ENCODE measurements around the gene RILPL1.

DNA sequence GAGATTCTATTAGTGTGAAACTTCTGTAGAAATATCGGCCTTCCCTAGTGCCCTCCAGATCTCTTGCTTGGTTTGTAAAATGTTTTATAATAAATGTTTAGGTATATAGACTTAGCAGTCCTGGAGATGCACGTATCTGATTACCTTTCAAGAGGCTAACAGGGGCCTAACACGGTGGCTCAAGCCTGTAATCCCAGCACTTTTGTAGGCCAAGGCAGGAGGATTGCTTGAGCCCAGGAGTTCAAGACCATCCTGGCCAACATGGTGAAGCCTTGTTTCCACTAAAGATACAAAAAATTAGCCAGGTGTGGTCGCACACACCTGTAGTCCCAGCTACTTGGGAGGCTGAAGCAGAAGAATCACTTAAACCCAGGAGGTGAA, 87.2 kb downstream of the RILPL1 start:
- TF ChIP-seq, protein P1, sequence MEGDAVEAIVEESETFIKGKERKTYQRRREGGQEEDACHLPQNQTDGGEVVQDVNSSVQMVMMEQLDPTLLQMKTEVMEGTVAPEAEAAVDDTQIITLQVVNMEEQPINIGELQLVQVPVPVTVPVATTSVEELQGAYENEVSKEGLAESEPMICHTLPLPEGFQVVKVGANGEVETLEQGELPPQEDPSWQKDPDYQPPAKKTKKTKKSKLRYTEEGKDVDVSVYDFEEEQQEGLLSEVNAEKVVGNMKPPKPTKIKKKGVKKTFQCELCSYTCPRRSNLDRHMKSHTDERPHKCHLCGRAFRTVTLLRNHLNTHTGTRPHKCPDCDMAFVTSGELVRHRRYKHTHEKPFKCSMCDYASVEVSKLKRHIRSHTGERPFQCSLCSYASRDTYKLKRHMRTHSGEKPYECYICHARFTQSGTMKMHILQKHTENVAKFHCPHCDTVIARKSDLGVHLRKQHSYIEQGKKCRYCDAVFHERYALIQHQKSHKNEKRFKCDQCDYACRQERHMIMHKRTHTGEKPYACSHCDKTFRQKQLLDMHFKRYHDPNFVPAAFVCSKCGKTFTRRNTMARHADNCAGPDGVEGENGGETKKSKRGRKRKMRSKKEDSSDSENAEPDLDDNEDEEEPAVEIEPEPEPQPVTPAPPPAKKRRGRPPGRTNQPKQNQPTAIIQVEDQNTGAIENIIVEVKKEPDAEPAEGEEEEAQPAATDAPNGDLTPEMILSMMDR (IDR thresholded peaks at IDR 0.05): no peak
- TF ChIP-seq ZFX (IDR thresholded peaks at IDR 0.05; ENCODE audit: borderline replicate concordance): no peak
